GM19351 (cell line): ENCODE data around the gene IRS2.
"Not testable (repeated sequence)": the region's sequence is repeated elsewhere in the genome, so short reads cannot be mapped to it uniquely, and the experiment has no call there.

Experiments used
- ATAC-seq: cut with Tn5 transposase; IDR thresholded peaks from one replicate; pipeline ENCODE4 v1.9.1; 2021; ENCODE audit warnings: mild to moderate bottlenecking, moderate library complexity; ENCODE audit not compliant: unreplicated experiment

Gene IRS2

DNA sequence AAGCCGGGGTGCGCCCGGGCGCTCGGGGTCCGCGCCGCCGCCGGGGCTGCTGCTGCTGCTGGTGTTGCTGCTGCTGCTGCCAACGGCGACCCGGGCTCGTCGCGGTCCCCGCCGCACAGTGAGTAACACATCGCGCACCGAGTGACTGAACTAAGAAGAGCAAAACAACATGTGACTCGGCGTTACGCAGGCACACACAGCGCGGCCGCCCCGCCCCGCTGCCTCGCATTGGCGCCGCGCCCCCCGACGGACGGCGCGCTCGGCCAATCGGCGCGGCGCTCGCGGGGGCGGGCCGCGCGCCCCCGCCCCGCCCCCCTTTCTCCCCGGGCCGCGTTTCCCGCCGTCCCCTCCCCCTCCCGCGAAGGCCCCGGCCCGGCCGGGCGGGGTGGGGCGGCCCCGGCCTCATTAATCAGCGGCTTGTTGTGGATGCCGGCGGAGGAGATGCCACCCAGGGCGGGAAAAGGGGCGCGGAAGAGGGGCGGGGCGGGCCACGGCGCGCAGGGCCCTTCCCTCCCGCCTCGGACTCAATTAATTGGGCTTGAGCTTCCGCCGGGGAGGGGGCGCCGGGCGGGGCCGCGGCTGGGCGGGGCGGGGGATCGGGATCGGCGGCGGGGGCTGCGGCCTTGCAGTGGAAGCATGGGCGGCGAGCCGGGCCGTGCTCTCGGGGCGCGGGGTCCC lies at the start of gene IRS2:
IRS2 (minus strand) TSS at position 127 of the 678 bp plus-strand sequence. CDS start 530 bp downstream, outside the sequence.
- peak; percentile 89 for ATAC-seq

DNA sequence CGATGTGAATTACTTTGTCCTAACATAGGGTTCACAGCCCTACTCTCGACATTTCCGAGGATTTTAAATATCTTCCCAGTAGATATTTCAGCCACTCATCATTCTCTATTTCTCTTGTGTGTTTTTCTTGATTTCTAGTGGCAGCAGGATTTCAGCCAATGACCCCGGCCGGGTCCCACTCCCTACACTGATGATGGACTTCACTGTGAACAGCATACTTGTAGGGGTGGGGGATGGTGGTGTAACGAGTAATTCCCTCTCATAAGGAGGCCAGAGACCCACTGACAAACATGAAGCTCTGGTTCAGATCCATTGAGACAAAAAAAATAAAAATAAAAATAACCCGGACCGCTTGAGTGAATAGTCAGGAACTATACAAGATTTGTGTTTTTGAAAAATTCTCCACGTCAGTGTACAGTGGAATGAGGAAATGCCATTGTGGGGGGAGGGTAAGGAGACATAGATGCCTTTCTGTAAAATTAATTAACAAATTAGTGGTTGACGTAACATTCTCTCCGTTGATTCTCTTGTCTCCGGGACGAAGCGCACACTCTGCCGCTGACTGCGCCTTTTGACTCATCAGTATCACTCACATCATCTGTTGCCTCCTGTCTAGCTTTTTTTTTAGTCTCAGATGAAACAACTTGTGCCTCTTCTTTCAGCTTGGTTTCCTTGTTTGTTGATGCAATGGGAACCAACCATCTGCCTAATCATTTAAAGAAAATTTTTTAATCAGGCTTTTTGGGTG lies 48.8 kb upstream of the IRS2 start:
- no peak for ATAC-seq

DNA sequence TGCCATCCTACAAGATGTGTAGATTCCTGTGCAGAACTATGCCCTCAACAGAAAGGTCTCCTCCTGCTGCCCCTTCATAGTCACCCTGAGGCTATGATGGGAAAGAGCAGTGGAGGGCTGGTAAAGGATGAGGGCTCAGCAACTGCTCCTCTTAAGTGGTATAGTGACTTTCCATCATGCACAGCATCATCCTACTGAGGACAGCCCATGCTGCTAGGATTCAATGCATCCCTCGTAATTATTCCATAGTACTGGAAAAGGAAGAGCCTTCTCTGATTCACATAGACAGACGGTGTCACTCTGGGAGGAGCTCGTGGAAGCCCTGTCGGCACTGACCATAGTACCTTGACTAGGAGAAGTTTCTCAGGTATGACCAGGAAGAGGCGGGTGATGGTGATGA lies 47.6 kb upstream of the IRS2 start:
- no peak for ATAC-seq

- ATAC-seq, result no peak
These were observed 46.7 kb upstream of the IRS2 start for GRCh38 chr13:109833071-109833470.

- ATAC-seq, result not testable (repeated sequence)
These were observed 42.4 kb upstream of the IRS2 start for GRCh38 chr13:109828591-109829316.

DNA sequence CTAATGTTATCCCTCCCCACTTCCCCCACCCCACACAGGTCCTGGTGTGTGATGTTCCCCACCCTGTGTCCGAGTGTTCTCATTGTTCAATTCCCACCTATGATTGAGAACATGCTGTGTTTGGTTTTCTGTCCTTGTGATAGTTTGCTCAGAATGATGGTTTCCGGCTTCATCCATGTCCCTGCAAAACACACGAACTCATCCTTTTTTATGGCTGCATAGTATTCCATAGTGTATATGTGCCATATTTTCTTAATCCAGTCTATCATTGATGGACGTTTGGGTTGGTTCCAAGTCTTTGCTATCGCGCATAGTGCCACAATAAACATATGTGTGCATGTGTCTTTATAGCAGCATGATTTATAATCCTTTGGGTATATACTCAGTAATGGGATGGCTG lies 36.8 kb upstream of the IRS2 start:
- not testable (repeated sequence) for ATAC-seq

- ATAC-seq, result no peak
These were observed 34.7 kb upstream of the IRS2 start for GRCh38 chr13:109821103-109821502.

DNA sequence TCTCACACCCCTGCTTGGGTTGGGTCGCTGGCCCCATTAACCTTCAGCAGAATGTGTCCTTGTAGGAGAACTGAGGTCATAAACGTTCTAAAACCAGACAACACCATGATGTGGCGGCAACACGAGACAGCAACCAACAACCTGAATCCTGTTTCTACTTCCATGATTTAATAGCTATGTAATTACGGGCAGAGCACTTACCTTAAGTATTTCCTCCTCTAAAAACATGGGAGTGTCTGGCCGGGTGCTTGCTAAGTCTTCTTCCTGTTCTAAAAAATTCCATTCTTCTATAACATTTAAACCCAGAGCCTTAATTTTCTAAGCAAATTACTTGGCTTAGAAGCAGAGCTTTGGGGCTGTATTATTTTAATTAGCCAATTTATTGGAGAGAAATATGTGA lies 33.5 kb upstream of the IRS2 start:
- ATAC-seq, result no peak

DNA sequence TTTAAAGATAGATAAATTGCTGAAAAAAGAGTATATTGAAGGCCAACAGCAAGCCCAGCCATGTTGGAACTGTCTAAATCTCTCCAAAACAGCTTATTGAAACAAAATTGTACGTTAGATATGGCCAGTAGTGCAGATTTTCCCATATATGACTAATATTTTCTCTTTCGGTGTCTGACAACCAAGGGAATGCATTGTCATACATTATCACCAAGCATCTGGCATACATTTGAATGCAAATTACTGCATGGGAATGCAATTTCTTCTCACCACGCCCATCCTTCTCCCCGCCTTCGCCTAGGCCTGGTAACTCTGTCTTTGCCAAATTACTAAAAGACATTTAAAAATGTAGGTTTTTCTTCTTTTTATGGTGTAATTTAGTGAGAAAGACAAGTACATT lies 32.5 kb upstream of the IRS2 start:
- no peak for ATAC-seq

DNA sequence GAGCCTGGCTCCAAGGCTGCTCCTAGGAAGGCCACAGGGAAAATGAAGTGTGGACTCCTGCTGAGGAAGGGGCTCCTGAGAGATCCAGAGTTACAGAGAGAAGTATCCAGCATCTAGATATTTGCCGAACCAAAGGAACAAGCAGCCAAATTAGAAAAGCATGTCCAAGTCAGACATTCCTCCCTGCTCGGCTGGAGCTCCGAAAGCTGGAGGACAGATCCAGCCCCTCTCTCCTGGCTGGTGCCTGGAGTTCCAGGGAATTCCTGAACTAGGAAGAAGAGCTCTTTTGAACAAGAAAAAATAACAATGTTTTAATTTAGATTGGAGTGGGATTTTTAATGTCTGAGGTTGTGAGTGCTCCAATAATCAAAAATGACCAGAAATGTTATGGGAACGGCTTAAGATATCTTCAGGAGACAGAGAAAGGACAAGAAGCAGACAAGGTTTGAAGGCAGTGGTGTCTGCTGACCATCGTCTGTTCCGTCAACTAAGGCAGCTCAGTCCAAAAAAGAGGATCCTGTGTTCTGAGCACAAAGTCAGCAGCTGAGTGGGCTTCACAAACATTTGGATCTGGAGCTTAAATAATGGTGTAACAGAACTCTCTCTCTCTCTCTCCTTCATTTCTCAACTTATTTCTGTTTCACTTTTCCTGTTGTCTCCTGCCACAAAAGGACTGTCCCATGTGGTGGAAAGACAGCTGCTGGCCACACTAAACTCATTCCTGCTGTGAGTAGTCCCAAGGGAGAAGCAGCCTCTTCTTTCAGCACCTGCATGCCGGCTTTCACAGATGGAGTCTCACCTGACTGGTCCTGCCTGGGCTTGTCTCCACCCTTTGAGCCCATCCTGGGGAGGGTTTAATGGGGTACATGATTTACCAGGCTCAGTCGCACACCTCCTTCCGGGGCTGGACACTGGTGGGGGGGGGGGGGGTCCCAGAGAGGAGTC lies 31.5 kb upstream of the IRS2 start:
- no peak for ATAC-seq

- no peak for ATAC-seq
These were observed 30.4 kb upstream of the IRS2 start for GRCh38 chr13:109816808-109817203.

DNA sequence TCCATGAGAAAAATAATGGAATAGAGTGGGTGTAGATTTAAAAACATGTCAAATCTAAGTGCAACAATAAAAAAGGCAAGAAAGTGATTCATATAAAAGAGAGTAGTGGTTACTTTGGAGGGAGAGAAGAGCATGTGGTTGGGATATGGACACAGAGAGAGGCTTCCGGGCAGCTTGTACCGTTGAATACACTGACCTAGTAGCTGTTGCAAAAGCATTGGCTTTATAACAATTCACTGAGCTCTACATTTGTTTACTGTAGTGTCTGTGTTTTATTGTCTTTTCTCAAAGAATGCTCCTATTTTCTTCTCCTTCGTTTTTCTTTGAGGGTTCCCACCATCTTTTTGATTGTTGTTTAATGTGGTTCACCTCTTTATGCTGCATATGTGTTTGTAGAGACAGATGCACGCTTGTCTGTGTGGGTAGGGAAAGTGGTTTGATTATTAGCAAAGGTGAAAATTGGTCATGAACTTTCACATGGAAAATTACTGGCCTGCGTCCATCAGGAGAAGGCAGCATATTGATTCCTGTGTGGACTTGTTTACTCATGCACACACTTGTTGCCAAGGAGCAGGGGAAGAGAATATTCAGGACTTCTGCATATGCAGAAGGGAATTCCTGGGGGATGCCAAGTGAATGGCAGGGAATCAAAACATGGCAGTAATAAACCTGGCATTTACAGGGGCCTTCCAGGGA lies 29.9 kb upstream of the IRS2 start:
- ATAC-seq, result no peak

GRCh38 chr13:109815651-109816050 lies 29.3 kb upstream of the IRS2 start:
- ATAC-seq, result no peak

DNA sequence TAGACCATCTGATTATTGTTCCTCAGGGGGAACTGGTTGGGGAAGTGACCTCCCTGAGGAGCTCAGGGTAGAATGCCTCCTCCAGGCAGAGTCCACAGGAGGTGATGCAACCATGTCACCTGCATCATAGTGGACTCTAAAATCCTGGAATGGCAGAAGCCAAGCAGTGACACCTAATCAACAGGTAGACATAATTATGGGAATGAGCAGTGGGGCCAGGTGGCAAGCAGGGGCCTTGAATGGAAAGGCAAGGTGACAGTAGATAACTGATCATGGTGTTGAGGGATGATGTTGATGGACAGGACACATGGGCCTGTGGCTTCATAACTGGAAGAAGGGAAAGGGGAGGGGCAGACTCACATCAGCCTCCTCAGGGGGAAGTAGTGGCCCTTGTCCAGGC lies 27.3 kb upstream of the IRS2 start:
- no peak for ATAC-seq

DNA sequence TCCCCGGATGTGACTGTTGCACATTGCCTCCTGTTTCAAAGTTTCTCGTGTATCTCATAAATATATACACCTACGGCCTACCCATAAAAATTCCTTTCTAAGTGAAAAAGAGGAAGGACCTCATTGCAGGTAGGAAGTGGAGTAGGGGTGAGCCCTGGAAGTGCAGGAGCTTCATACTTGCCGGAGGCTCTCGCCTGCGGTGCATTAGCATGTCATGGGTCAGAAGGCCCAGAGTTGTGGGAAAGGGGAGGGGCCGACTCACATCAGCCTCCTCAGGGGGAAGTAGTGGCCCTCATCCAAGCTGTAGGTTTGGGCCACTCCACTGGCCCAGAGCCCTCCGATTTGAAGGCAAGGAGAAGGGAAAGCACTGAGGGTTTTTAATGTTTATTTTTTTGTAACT lies 26.0 kb upstream of the IRS2 start:
- ATAC-seq, result no peak

DNA sequence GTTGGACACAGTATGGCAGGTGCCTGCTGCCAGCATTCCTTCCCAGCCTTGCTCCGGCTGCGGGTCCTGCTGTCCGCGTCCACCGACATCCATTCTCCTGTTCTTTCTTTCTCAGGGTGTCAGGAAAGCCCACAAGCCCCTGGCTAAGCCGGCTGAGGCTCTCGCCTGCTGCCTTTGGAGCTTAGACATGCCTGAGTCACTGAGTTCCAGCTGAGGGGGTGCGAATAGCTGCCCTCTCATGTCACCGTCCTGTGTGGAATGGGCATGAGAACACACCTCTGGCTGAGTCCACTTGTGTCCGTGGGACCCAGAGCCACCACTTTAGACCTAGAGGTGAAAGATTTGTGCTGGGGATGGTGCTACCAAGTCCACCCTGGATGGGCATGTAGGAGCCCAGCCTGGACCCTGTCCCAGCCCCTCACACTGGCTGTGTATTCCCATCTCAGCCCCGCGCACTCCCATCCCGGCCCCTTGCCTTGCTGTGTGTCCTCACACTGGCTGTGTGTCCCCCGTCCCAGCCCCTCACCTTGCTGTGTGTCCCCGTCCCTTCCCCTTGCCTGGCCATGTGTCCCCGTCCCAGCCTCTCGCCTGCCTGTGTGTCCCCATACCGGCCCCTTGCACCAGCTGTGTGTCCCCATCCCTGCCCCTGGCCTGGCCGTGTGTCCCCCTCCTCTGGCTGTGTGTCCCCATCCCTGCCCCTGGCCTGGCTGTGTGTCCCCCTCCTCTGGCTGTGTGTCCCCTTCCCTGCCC lies 24.6 kb upstream of the IRS2 start:
- ATAC-seq, result no peak

GRCh38 chr13:109809216-109809932 lies 23.0 kb upstream of the IRS2 start:
- ATAC-seq, result no peak

- ATAC-seq, result no peak
These were observed 21.0 kb upstream of the IRS2 start for GRCh38 chr13:109807345-109807744.

GRCh38 chr13:109804654-109805053 lies 18.3 kb upstream of the IRS2 start:
- no peak for ATAC-seq
